GM15510 (cell line): ENCODE data around the gene OAF.

Experiments
- POLR2A ChIP-seq: IDR thresholded peaks from 3 replicates; pipeline ENCODE4 v1.6.1; 2011; ENCODE audit warnings: borderline replicate concordance; ENCODE audit not compliant: insufficient read length; ENCODE audit errors: extremely low read depth

Gene OAF

GRCh38 chr11:120180551-120181232, 30.1 kb upstream of the OAF start:
- no peak for TF ChIP-seq POLR2A

DNA sequence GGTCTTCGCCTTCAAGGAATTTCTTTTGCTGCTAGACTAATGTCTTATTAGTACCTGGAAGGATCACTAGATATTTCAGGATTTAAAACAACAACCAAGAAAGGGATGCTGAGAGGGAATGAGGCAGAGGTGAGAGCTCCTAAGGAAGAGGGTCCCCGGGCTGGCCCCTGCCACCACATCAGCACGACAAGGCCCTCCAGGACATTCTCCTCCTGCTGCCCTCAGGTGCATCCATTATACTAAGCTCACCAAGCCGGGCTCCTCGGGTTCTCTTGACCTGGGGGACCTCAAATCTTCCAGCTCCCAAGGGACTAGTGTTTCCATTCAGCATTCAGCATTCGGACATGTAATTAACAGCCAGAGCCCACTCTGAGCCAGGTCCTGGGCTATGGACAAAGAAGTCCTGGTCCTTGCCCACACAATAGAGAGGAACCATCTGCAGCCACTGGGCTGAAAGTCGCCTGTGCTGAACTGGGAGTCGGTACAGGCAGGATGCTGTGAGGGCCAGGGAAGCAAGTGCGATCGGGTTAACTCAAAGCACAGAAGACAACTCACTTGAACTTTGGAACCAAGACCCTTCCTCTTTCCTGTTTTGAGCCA, 29.4 kb upstream of the OAF start:
- TF ChIP-seq POLR2A: no peak

DNA sequence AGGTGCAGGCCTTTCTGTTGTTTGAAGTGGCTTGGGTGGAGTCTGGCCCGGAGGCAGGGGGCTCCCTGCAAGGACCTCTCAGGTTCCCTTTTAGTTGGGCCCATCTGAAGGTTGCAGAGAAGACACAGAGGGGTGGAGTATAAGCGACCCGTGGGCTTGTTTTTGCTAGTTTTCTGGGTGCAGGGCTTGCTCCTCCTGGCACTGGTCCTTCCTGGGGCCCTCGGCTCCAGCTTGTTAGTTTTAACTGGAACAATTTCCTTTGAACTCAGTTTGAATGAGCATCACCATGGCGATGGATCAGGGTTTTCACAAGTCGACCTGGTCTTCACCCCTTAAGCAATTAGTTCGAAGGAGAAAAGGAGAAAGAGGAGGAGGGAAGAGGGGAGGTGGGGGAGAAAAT, 28.5 kb upstream of the OAF start:
- no peak for TF ChIP-seq POLR2A

GRCh38 chr11:120182790-120183491, 27.9 kb upstream of the OAF start:
- no peak for TF ChIP-seq POLR2A

DNA sequence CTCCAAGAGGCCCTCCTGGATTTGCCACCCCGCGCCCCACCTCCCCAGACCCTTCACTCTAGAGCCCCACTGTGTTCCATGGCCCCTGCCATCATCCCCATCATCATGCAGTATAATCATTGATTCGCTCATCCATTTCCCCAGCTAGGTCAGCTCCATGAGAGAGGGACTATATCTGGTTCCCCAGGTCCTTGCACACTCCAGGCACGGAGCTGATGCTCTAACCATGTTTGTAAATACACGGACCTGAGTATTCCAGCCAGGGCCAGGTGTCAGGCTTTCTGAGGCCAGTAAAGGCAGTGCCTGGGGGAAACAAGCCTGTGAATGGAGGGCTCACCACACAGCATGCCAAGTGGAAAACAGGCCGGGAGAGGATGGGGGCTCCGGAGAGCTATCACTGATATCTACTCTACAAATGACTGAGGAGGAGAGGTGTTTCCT, 27.1 kb upstream of the OAF start:
- no peak for TF ChIP-seq POLR2A

DNA sequence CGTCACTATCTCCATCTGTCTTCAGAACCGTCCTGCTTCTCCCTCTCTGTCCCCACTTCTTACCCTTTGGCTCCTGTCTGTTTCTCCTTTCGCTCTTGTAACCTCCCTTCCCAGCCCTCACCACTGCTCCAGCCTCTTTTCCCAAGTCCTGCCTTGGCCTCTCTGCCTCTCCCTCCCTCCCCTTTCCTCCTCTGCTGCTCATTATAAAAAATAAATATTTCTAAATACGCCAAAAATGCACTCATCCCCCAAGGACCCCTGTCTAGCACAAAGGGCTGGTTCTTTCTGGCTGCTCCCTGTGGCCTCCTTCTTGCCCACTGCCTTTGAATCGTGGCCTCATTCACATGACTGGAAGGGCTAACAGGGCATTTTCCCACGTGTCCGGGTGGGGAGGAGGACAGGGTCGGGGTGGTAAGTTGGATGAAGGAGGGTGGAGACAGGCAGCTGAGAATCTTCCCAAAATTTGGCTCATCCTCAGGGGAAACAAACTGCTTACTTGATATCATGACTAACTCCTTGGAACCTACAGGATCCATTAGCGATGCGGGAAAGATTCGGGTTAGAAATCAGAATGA, 26.4 kb upstream of the OAF start:
- no peak for TF ChIP-seq POLR2A

DNA sequence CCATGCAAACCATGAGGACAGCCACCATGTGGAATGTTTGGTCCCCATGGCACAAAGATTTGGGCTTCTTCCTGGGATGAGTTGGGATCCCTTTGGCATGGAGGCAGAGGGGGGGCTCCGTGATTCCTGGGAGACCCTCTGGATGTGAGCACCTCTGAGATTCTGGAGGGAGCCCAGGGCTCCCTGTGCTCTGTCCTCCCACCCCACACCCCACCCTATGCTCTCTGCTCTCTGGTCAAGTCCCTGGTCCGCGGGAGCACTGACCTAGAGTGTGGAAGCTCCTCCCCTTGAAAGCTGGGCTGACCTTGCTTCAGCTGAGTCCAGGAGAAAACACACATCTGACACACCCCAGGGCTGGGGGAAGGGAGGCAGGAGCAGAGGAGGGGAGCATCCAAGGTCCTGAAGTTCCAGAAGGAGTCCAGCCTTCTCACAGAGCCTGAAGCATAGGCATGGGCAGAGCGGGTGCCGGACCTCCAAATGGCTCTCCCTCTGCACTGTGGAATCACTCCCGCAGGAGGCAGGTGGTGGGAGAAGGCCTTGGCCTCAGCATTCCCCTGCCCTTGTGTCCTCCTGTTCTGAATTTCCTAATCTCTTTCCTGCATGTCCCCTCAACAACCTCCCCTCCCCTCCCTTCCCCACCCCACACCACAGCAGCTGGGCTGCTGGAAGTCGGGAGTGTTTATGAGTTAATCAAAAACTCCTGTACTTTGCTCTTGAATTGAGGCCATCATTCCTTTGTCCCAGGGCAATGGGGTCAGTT, 25.7 kb upstream of the OAF start:
- no peak for TF ChIP-seq POLR2A

DNA sequence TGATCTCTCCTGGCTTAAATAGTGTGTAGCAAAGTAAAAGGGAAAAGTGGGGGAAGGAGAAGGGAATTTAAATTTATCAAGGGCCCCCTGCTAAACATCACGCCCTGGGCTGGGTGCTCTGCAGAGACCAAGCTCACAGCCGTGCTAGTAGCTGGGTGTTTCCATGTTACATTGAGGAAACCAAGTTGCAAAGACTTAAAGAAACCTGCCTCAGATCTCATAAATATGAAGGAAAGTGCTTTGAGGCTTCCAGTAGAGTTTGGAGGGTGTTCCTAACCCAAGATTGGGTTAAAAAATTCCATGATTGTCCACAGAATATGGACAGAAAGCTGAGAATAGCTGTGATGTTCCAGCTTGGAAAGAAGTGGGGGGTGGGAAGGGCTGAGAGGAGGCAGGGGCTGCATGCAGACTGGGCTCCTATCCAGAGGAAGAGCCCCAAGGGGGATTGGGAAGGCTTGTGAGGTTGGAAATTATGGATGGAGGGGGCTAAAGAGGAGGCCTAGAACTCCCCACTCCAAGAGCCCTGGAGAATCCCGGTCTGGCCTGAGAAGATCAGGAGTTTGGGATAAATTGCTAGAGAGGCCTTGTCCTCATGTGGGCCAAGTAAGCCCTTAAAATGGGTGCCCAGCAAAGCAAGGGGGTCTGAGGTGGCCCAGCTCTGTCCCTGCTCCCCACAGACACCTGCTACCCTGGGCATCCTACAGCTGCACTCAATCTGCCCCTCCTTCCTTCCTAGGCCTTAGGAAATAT, 25.0 kb upstream of the OAF start:
- no peak for TF ChIP-seq POLR2A

DNA sequence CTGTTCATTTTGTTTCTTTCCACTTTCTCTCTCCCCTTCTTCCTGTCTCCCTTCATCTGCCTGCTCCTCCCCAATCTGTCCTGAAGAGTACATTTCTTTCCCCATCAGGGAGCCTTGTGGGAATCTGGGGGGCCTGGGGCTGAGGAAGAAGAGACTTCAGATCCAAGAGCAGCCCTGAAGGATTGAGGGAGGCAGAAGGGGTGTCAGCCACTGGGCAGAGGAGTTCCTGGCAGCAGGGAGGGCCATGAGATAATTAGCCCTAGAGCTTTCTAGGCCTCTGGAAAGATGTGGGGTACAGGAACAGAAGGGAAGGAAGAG, 24.4 kb upstream of the OAF start:
- TF ChIP-seq POLR2A: no peak

GRCh38 chr11:120186774-120187591, 23.8 kb upstream of the OAF start:
- TF ChIP-seq POLR2A: no peak

- TF ChIP-seq POLR2A: no peak
These were observed 22.5 kb upstream of the OAF start for GRCh38 chr11:120188371-120188770.

DNA sequence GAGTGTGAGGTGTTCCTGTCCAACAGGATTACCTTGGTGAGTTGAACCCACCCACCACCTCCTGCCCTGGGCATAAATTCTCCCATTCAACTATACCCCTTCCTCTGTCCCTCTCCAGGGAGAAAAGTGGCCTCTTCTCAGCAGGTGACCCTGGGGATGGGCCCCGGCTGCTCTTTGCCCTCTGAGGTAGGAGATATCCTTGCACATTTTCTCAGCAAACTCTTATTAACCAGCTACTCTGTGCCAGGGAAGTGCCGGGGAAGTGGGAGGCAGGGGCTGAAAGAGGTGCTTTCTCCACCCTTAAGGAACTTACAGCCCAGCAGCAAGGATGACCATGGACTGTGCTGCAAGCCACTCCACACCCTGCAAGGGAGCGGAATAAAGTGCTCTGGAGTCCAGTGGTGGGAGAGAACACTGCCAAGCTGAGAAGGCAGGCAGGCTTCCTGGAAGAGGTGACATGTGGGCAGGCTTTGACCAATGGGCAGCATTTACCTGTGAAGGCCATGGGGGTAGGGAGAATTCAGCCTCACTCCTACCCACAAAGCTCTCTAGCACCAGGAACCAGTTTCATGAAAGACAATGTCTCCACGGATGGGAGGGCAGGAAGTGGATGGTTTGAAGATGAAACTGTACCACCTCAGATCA, 21.9 kb upstream of the OAF start:
- TF ChIP-seq POLR2A: no peak

GRCh38 chr11:120191058-120191457, 19.8 kb upstream of the OAF start:
- TF ChIP-seq POLR2A: no peak
